GM10266 (cell line): ENCODE data around the gene TTC38.

ENCODE experiments used
- DNase-seq: peaks from one replicate; pipeline ENCODE4 v3.0.0; 2012; ENCODE audit errors: extremely low spot score
- CTCF ChIP-seq: IDR thresholded peaks from 2 replicates; pipeline ENCODE4 v1.5.1; 2012; ENCODE audit warnings: mild to moderate bottlenecking, low read depth; ENCODE audit not compliant: control insufficient read depth, insufficient read depth; ENCODE audit errors: missing control alignments

The TTC38 gene

GRCh38 chr22:46315976-46316375 is 48.2 kb downstream of the TTC38 start:
- DNase-seq = no peak
- no peak for TF ChIP-seq CTCF

GRCh38 chr22:46317646-46318045 is 49.8 kb downstream of the TTC38 start:
- no peak for DNase-seq
- TF ChIP-seq CTCF = no peak

GRCh38 chr22:46318576-46318975 is 50.8 kb downstream of the TTC38 start:
- no peak for DNase-seq
- TF ChIP-seq CTCF = no peak

- TF ChIP-seq CTCF = no peak
- DNase-seq = no peak
Observed at GRCh38 chr22:46319319-46319718, 51.5 kb downstream of the TTC38 start.

- DNase-seq = no peak
- no peak for TF ChIP-seq CTCF
Observed at GRCh38 chr22:46320166-46320710, 52.4 kb downstream of the TTC38 start.

GRCh38 chr22:46320716-46321386 is 53.0 kb downstream of the TTC38 start:
- TF ChIP-seq CTCF = no peak
- DNase-seq = no peak

- DNase-seq = no peak
- TF ChIP-seq CTCF = no peak
Observed at GRCh38 chr22:46322711-46323110, 54.9 kb downstream of the TTC38 start.
